Heart right ventricle (tissue), 16 donors: Measurements from ENCODE around the gene ZCCHC14. TPM values are rescaled to one million over a fixed set of nuclear protein-coding genes. Genes with fewer than 3 reads are reported as not detected.
A peak's percentile ranks its signal among the peaks of the same experiment; 100 is the strongest.

Experiments
- ATAC-seq, 8 donors: fragments of 200-7000 bp; cut with Tn5 transposase; one replicate each; pipeline ENCODE4 v1.9.1; 2020; ENCODE audit warnings: mild to moderate bottlenecking in 8 of 8, moderate library complexity in 8 of 8, moderate number of reproducible peaks in 1 of 8
- DNase-seq, 2 donors: peaks; one replicate each; pipeline ENCODE4 v3.0.0-alpha.2; 2020
- H3K27ac ChIP-seq, 10 donors: fragments of 200-600 bp; sonication (generic) in 2 of 10; one replicate each; pipeline versions ENCODE4 v1.5.0 to v1.8.0; 2020 to 2022; ENCODE audit warnings: mild to moderate bottlenecking in 3 of 10
- H3K27me3 ChIP-seq, 7 donors: fragments of 200-600 bp; one replicate each; pipeline ENCODE4 v1.8.0; 2021 to 2022; ENCODE audit warnings: mild to moderate bottlenecking in 2 of 7
- H3K36me3 ChIP-seq, 9 donors: fragments of 200-600 bp; sonication (generic) in 1 of 9; one replicate each; pipeline versions ENCODE4 v1.5.0 to v1.8.0; 2020 to 2022; ENCODE audit warnings: mild to moderate bottlenecking in 2 of 9
- H3K4me1 ChIP-seq, 9 donors: fragments of 200-600 bp; sonication (generic) in 1 of 9; one replicate each; pipeline versions ENCODE4 v1.5.0 to v1.8.0; 2020 to 2022; ENCODE audit warnings: mild to moderate bottlenecking in 4 of 9
- H3K4me3 ChIP-seq, 10 donors: fragments of 200-600 bp; sonication (generic) in 2 of 10; one replicate each; pipeline versions ENCODE4 v1.5.0 to v1.8.0; 2020 to 2022; ENCODE audit warnings: mild to moderate bottlenecking in 7 of 10, moderate library complexity in 2 of 10
- H3K9me3 ChIP-seq, 11 donors: fragments of 200-600 bp in 10 of 11; sonication (generic) in 2 of 11; one replicate each; pipeline versions ENCODE4 v1.5.0 to v1.8.0; 2013 to 2022; ENCODE audit warnings: mild to moderate bottlenecking in 2 of 11, control low read depth in 1 of 11, moderate library complexity in 1 of 11
- CTCF ChIP-seq, 9 donors: fragments of 200-600 bp; sonication (generic) in 2 of 9; IDR thresholded peaks; one replicate each; pipeline versions ENCODE4 v1.5.0 to v1.8.0; 2021 to 2022; ENCODE audit warnings: antibody characterized with exemption in 9 of 9, mild to moderate bottlenecking in 5 of 9, moderate library complexity in 1 of 9
- WGBS, 2 donors: extraction: QIAGEN DNeasy Blood & Tissue Kit; methylation state at CpG; one replicate each; pipeline ENCODE4 v1.1.7; 2013; ENCODE audit warnings: inconsistent platforms in 1 of 2; 5-methylcytosine and 5-hydroxymethylcytosine counted together
- intact Hi-C, 10 donors: fragments of 100-400 bp; cut with DNase I; formaldehyde crosslinking; loops; one replicate each; pipeline versions ENCODE4 v1.11.1 to v1.14.2; 2022
- polyA plus RNA-seq, 2 donors: library from polyadenylated mRNA; stranded (reverse); fragments of 200-250 nt; gene quantifications; one replicate each; pipeline ENCODE4 v1.2.3, GENCODE V29; 2013
- total RNA-seq, 10 donors: library from RNA; stranded (reverse); fragmentation: NEBNext Ultra II Directional in 3 of 10; extraction: Animal tissue kit (Norgen Biotek cat#: 25700) in 3 of 10; gene quantifications; one replicate each; pipeline versions ENCODE4 v1.2.1 to v1.2.4, GENCODE V29; 2021 to 2023
- donor health status: Arrhythmogenic right ventricular cardiomyopathy.
- donor health status: ischemic (EF 13 %, LVEDD 7.1; RV severe dilation, severe dysfunction).
- donor health status: healthy with polysubstance abuse.
- donor health status: DM: no; HTN: yes; CAD: no.
- donor health status: DM: no; HTN: no; CAD: no.
- donor health status: ischemic (EF 25% LVEDD 6.9; RV normal size, moderate dysfunction).
- donor health status: ischemic (EF 25% LVEDD 5.7; RV mildly dilated, moderate dysfunction).
- donor health status: healthy.
- donor health status: DM: yes; HTN: yes; CAD: no.
- donor health status: Ischemic cardiomyopathy.
- donor health status: ischemic (EF 35%, LVEDD 5.7; RV mildly dilated, moderate dysfunction).
- donor health status: nonischemic (EF 11% LVEDD 7.7; RV severe dilation, severe dysfunction).
- donor health status: DM: yes; HTN: yes; CAD: no.
- donor health status: PGD.
- donor health status: ischemic (EF 29% LVEDD 5.4; RV normal size, mild dysfunction).
- donor health status: nonischemic (EF 23%, LVEDD 6.1; RV moderate dilation, normal function).

Gene ZCCHC14
- total and polyA plus RNA-seq, 12 donors: 4.5 to 19.3 (median 15.7) TPM

- H3K27ac ChIP-seq: peak overlapping the region in 8 of 10 donors; percentile 12 to 80 (median 44)
- H3K4me3 ChIP-seq: no peak overlapping the region
- 64 to 71% methylated on average over 13 of the region's 13 CpGs for WGBS, 2 donors
- no peaks in the 10 kb centered on the region for H3K9me3 ChIP-seq
- ATAC-seq (peak in 6 of 8 donors; percentile 17 to 42 (median 28)), DNase-seq (no peak)
- intact Hi-C loops: no loop called here
- no peaks in the 10 kb centered on the region for H3K27me3 ChIP-seq
- H3K36me3 ChIP-seq: peaks cover 0 to 12% (median 0%) of the 10 kb centered on the region in 9 donors
- H3K4me1 ChIP-seq: peaks cover 5 to 93% (median 66%) of the 10 kb centered on the region in 9 donors
- TF ChIP-seq CTCF (IDR thresholded peaks at IDR 0.05): no peak
These were observed 21.3 kb downstream of the ZCCHC14 start for GRCh38 chr16:87471278-87472141.

GRCh38 chr16:87470332-87470731 is 22.5 kb downstream of the ZCCHC14 start:
- Histone ChIP-seq H3K4me1 (peaks cover 14 to 94% (median 70%) of the 10 kb centered on the region in 9 donors), H3K27me3 (no peaks in the 10 kb centered on the region), H3K4me3 (no peak overlapping the region), H3K27ac (peak overlapping the region in 2 of 10 donors; percentile 44 to 51), H3K36me3 (peaks cover 0 to 12% (median 0%) of the 10 kb centered on the region in 9 donors), H3K9me3 (no peaks in the 10 kb centered on the region)
- TF ChIP-seq CTCF (IDR thresholded peaks at IDR 0.05): no peak
- ATAC-seq (no peak), DNase-seq (no peak)
- intact Hi-C loops: no loop called here
- 66 to 75% methylated on average over 3 of the region's 3 CpGs for WGBS, 2 donors

GRCh38 chr16:87469169-87469568 is 23.7 kb downstream of the ZCCHC14 start:
- H3K36me3 ChIP-seq: peaks cover 0 to 4% (median 0%) of the 10 kb centered on the region in 9 donors
- ATAC-seq: no peak
- no peaks in the 10 kb centered on the region for H3K9me3 ChIP-seq
- intact Hi-C loops: no loop called here
- DNase-seq: no peak
- peak overlapping the region in 3 of 10 donors; percentile 5 to 38 (median 15) for H3K27ac ChIP-seq
- 85 to 87% methylated on average over 11 of the region's 11 CpGs for WGBS, 2 donors
- TF ChIP-seq CTCF (IDR thresholded peaks at IDR 0.05): no peak
- no peak overlapping the region for H3K4me3 ChIP-seq
- peaks cover 19 to 94% (median 73%) of the 10 kb centered on the region in 9 donors for H3K4me1 ChIP-seq
- no peaks in the 10 kb centered on the region for H3K27me3 ChIP-seq

GRCh38 chr16:87468550-87468949 is 24.3 kb downstream of the ZCCHC14 start:
- H3K9me3 ChIP-seq: no peaks in the 10 kb centered on the region
- peaks cover 23 to 94% (median 78%) of the 10 kb centered on the region in 9 donors for H3K4me1 ChIP-seq
- 59 to 62% methylated on average over 8 of the region's 8 CpGs for WGBS, 2 donors
- DNase-seq (no peak), ATAC-seq (no peak)
- TF ChIP-seq CTCF (IDR thresholded peaks at IDR 0.05): no peak
- no peak overlapping the region for H3K4me3 ChIP-seq
- peaks cover 0 to 2% (median 0%) of the 10 kb centered on the region in 9 donors for H3K36me3 ChIP-seq
- intact Hi-C loops: no loop called here
- H3K27me3 ChIP-seq: no peaks in the 10 kb centered on the region
- peak overlapping the region in 2 of 10 donors; percentile 5 to 15 for H3K27ac ChIP-seq
